AG04450 (cell line): ENCODE results near the gene MOB1A. TPM values are rescaled to one million over a fixed set of nuclear protein-coding genes. Genes with fewer than 3 reads are reported as not detected.
"Not testable (repeated sequence)": the region's sequence is repeated elsewhere in the genome, so short reads cannot be mapped to it uniquely, and the experiment has no call there.

Experiments used
- CTCF ChIA-PET: fragments of 300-600, 350-600 bp; formaldehyde crosslinking; extraction: SDS; loops from one replicate; lab custom pipeline; 2022; ENCODE audit warnings: antibody characterized with exemption, inconsistent platforms; lab: Charles Lee
- POLR2A ChIA-PET: fragments of 350-600 bp; formaldehyde crosslinking; extraction: SDS; loops from one replicate; lab custom pipeline; 2021; ENCODE audit warnings: antibody characterized with exemption, inconsistent platforms; lab: Yijun Ruan, JAX
- DNase-seq: peaks from one replicate; pipeline ENCODE4 v3.0.0-alpha.2; 2011; ENCODE audit warnings: low read depth, low spot score
- H3K27ac ChIP-seq: one replicate; pipeline ENCODE4 v1.5.1; 2012; ENCODE audit warnings: low read depth, low read length, control low read depth
- H3K27me3 ChIP-seq: one replicate; pipeline ENCODE4 v1.6.0; 2012; ENCODE audit warnings: low read length; ENCODE audit not compliant: control insufficient read depth, insufficient read depth
- H3K4me3 ChIP-seq: 2 replicates; pipeline ENCODE4 v1.5.1; 2011; ENCODE audit warnings: mild to moderate bottlenecking, low read depth, low read length, control low read depth
- H3K9me3 ChIP-seq: 2 replicates; pipeline ENCODE4 v1.5.1; 2012; ENCODE audit warnings: low read length; ENCODE audit not compliant: control insufficient read depth, insufficient read depth
- CTCF ChIP-seq: IDR thresholded peaks from 2 replicates; pipeline ENCODE4 v1.5.1; 2011; ENCODE audit warnings: low read depth, low read length, control low read depth, inconsistent platforms
- polyA plus RNA-seq: library from polyadenylated mRNA; depleted of rRNA; stranded (reverse); fragments of >200 nt; gene quantifications from 2 replicates; pipeline ENCODE4 v1.2.3, GENCODE V29; 2011

Gene MOB1A
- polyA plus RNA-seq, 1 experiment, result 59.7 TPM

GRCh38 chr2:74188018-74188601, 9.4 kb upstream of the MOB1A start:
- ChIA-PET CTCF (interaction anchor here (0.6 to 0.8 kb wide), 2 partner anchors 41 to 156 kb away, joined by 3 to 5 read pairs; no protein-coding TSS in a partner anchor), POLR2A (interaction anchor here (0.5 to 1.5 kb wide), 3 partner anchors 9 to 13 kb away, joined by 4 to 9 read pairs (median 9); partner anchors contain the start of genes MOB1A and MTHFD2)
- Histone ChIP-seq H3K27ac (peak overlapping the region; percentile 31), H3K4me3 (no peak overlapping the region), H3K27me3 (peaks cover 7% of the 10 kb centered on the region), H3K9me3 (no peaks in the 10 kb centered on the region)
- no peak for TF ChIP-seq CTCF
- peak; percentile 50 for DNase-seq

- CTCF ChIA-PET, H3K27me3 ChIP-seq, H3K4me3 ChIP-seq, DNase-seq, POLR2A ChIA-PET, H3K9me3 ChIP-seq, H3K27ac ChIP-seq: not testable (repeated sequence)
These were observed 8.0 kb upstream of the MOB1A start for GRCh38 chr2:74186706-74187105.

- CTCF ChIA-PET, result no interaction called here
These were observed 7.4 kb upstream of the MOB1A start for GRCh38 chr2:74186038-74186437.

GRCh38 chr2:74183878-74184277, 5.2 kb upstream of the MOB1A start:
- ChIA-PET CTCF (no interaction called here), POLR2A (no interaction called here)
- no peak for TF ChIP-seq CTCF
- Histone ChIP-seq H3K4me3 (no peak overlapping the region), H3K9me3 (no peaks in the 10 kb centered on the region), H3K27me3 (no peaks in the 10 kb centered on the region), H3K27ac (no peak overlapping the region)
- no peak for DNase-seq

More at GRCh38 chr2:74186038-74186437, 7.4 kb upstream of the MOB1A start:
- DNase-seq, result no peak
- H3K9me3 ChIP-seq, result no peaks in the 10 kb centered on the region
- no peaks in the 10 kb centered on the region for H3K27me3 ChIP-seq
- no peak overlapping the region for H3K4me3 ChIP-seq
- no peak overlapping the region for H3K27ac ChIP-seq
- no peak for TF ChIP-seq CTCF
- POLR2A ChIA-PET, result no interaction called here

GRCh38 chr2:74181739-74182138, 3.1 kb upstream of the MOB1A start:
- ChIA-PET CTCF (interaction anchor here (1.0 to 1.4 kb wide), 2 partner anchors 153 to 357 kb away, joined by 3 to 4 read pairs; no protein-coding TSS in a partner anchor), POLR2A (interaction anchor here (0.7 kb wide), 1 partner anchor 144 kb away, joined by 3 read pairs; no protein-coding TSS in a partner anchor)
- H3K9me3 ChIP-seq, result peaks cover 4% of the 10 kb centered on the region; the same call in 1 of the 2 replicates
- no peaks in the 10 kb centered on the region for H3K27me3 ChIP-seq
- no peak overlapping the region for H3K27ac ChIP-seq
- TF ChIP-seq CTCF, result no peak
- DNase-seq, result no peak
- no peak overlapping the region for H3K4me3 ChIP-seq
